Muscle layer of duodenum (tissue), 2 donors: ENCODE results near the gene SCN2B.

ENCODE experiments used
- H3K27ac ChIP-seq: one replicate; pipeline ENCODE4 v1.7.0; 2013; ENCODE audit warnings: mild to moderate bottlenecking, low read length
- H3K27me3 ChIP-seq: one replicate; pipeline ENCODE4 v1.7.0; 2013; ENCODE audit warnings: low read depth, mild to moderate bottlenecking, control low read depth, low read length
- H3K36me3 ChIP-seq, 2 donors: one replicate each; pipeline ENCODE4 v1.7.0; 2013; ENCODE audit warnings: low read length in 2 of 2, control low read depth in 1 of 2, mild to moderate bottlenecking in 1 of 2; ENCODE audit not compliant: insufficient read depth in 2 of 2, control insufficient read depth in 1 of 2
- H3K4me1 ChIP-seq, 2 donors: one replicate each; pipeline ENCODE4 v1.7.0; 2013; ENCODE audit warnings: low read length in 2 of 2, mild to moderate bottlenecking in 2 of 2, control low read depth in 1 of 2, moderate library complexity in 1 of 2; ENCODE audit not compliant: insufficient read depth in 2 of 2, control insufficient read depth in 1 of 2
- H3K4me3 ChIP-seq, 2 donors: one replicate each; pipeline ENCODE4 v1.7.0; 2013; ENCODE audit warnings: low read length in 2 of 2, low read depth in 1 of 2, mild to moderate bottlenecking in 1 of 2
- H3K9me3 ChIP-seq, 2 donors: one replicate each; pipeline ENCODE4 v1.7.0; 2013; ENCODE audit warnings: low read length in 2 of 2, control low read depth in 1 of 2, mild to moderate bottlenecking in 1 of 2; ENCODE audit not compliant: control insufficient read depth in 1 of 2
- donor health status: healthy.

The SCN2B gene

DNA sequence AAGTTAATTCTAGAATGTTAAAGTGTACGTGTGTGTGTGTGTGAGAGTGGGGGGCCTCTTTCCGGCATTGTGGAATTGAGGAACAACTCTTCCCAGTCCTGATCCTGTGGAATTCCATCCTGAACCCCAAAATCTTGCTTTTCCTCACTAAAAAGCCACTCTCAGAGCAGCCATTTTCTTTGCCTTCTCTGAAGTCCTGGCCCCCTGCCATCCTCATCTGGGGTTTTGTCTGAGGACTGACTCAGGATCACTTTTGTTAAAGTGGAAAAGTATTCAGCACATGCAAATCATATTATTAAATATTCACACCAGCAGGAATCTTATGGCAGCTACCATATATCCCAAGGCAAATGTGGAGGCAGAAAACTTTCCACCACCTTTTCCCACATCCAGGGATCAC is 27.6 kb downstream of the SCN2B start:
- H3K4me3 ChIP-seq, result no peak overlapping the region
- H3K4me1 ChIP-seq, result peaks cover 0 to 21% of the 10 kb centered on the region in 2 donors
- H3K9me3 ChIP-seq, result no peaks in the 10 kb centered on the region
- peaks cover 18% of the 10 kb centered on the region for H3K27me3 ChIP-seq
- no peak overlapping the region for H3K27ac ChIP-seq
- no peaks in the 10 kb centered on the region for H3K36me3 ChIP-seq

DNA sequence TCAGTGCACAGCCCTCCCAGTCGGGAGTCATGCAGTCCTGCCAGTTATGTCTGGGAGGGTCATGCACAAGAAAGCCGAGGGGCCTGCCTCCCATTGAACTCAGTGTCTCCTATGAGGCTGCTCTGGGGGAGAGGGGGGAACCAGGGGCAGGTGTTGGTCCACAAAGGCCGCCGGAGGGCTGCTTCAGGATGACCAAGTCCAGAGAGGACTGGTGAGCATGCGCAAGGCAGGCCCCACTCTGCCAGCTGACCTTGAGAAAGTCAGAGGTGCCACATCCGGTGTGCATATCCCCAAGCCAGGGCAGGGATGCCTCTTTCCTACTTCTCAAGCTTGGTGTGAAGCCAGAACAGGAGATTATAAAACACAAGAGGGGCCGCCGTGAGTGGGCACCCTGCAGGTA is 28.2 kb downstream of the SCN2B start:
- Histone ChIP-seq H3K9me3 (no peaks in the 10 kb centered on the region), H3K36me3 (no peaks in the 10 kb centered on the region), H3K27me3 (peaks cover 14% of the 10 kb centered on the region), H3K27ac (no peak overlapping the region), H3K4me3 (no peak overlapping the region), H3K4me1 (peaks cover 0 to 20% of the 10 kb centered on the region in 2 donors)

DNA sequence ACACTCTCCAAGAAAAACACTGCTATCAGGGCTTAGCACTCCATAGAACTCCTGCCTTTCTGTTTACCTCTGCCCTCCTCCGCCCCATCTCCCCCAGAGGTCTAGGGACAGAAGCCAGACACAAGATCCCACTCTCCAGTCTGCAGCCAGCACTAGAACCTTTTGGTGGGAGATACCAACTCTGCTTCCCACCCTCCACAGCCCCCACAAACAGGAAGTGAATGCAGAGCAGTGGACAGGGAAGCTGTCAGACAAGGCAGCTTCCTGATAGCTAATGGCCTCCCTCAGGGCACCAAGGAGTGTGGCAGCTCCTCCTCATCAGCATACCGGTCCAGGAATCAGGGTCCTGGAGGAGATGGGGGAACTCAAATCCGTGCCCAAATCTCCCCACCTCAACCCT is 28.9 kb downstream of the SCN2B start:
- Histone ChIP-seq H3K9me3 (no peaks in the 10 kb centered on the region), H3K4me3 (no peak overlapping the region), H3K4me1 (peaks cover 0 to 13% of the 10 kb centered on the region in 2 donors), H3K36me3 (no peaks in the 10 kb centered on the region), H3K27me3 (peaks cover 13% of the 10 kb centered on the region), H3K27ac (no peak overlapping the region)

DNA sequence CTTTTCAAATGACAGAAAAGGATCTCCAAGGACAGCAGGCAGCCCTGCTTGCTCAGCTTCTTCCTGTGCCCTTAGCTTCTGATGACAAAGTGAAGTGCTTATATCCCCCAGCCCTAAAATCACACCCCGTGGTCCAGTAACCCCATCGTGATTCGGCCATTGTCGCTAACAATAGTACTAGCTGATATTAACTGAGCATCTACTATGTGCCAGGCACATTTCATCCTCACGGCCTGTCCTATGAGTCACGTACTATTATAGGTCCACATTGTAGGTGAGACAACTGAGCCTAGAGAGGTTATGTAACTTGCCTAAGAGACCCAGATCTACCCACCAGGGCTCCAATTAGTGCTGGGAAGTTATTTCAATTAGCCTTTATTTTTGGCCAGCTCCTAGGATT is 29.9 kb downstream of the SCN2B start:
- no peaks in the 10 kb centered on the region for H3K9me3 ChIP-seq
- peaks cover 0 to 4% of the 10 kb centered on the region in 2 donors for H3K4me1 ChIP-seq
- no peak overlapping the region for H3K4me3 ChIP-seq
- no peaks in the 10 kb centered on the region for H3K36me3 ChIP-seq
- peaks cover 4% of the 10 kb centered on the region for H3K27me3 ChIP-seq
- H3K27ac ChIP-seq, result no peak overlapping the region

DNA sequence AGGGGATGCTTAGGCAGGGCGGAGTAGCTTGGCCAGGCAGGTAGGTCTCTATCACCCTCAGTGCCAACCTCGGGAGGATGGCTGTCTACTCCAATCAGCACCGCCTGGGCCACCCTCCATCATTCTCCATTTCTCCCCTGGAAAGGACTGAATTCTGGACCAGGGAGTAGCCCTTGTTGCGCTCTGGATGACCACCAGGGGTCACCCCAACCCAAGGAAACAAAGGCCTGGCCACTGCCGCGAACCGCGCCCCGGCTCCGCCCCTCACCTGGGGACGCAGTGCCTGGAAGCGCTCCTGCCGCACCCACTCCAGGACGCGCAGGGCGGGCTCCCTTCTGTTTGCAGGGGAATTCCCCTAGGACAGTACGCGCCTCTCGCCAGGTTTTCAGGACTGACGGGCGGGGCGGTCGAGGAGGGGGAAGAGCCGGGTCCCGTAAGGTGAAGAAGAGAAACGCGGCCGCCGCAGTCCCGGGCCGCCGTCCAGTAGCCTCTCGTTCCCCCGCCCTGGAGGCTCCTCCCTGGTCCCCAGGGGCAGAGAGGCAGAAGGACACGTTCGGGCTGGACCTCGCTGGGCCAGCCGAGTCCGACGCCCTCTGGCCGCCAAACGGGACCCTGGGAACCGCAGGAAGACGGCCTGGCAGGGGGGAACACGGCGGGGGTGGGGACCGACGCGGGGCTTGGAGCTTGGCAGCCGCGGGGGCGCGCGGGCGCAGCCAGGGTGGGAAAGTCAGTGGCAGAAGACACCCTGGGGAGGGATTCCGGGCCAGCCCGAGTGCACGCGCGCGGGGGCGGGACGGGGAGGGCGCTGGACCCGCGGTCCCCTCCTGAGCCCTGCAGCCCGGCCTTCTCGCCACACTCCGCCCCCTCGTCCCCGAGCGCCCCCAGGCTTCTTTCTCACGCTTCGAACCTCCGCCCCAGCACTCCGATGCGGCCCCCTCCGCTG is 30.9 kb downstream of the SCN2B start:
- Histone ChIP-seq H3K4me1 (no peaks in the 10 kb centered on the region), H3K9me3 (no peaks in the 10 kb centered on the region), H3K36me3 (no peaks in the 10 kb centered on the region), H3K4me3 (peak overlapping the region; percentile 59 to 87), H3K27ac (no peak overlapping the region), H3K27me3 (no peaks in the 10 kb centered on the region)

DNA sequence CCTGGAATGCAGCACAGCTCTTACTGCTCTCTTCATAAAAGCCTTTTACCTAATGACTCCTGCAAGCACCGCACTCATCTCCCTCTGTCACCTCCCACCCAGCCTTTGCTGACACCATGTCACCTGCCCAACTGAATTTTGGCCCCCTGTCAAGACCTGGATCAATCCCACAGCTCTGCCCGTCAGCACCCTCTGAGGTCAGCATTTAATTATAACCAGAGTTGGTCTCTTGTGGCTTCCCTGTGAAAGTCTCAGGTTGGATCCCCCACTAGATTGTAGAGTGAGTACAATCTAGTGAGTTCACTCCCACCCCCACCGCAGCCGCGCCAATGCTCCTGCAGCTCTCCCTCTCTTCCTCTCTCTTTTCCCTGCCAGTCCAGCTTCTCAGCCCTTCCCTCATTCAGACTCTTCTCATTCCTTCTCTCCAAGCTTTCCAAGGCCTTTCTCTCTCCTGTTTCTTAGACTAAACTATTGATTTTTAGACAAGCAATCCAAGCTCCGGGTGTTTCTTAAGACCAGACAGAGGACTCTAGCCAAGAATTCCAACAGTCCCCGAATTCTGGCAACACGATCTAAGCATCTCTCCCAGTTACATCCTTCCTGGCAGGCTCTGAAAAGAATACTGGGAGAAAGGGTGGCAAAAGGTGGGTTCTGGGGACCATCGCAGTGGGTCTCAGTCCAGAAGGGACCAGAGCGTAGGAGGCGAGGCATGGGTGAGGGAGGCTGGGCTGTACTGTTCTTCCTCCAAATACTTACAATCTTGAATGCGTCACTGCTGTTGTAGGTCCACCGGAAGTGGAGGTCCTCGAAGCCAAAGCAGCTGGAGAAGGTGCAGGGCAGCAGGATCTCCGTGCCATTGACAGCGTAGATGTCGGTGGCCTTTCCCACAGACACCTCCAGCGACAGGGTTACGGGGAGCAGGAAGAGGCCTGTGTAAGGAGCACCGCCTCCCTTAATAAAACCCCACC is 31.9 kb downstream of the SCN2B start:
- no peaks in the 10 kb centered on the region for H3K4me1 ChIP-seq
- H3K36me3 ChIP-seq, result no peaks in the 10 kb centered on the region
- H3K9me3 ChIP-seq, result no peaks in the 10 kb centered on the region
- peak overlapping the region in 1 of 2 donors; percentile 87 for H3K4me3 ChIP-seq
- H3K27ac ChIP-seq, result no peak overlapping the region
- H3K27me3 ChIP-seq, result no peaks in the 10 kb centered on the region

DNA sequence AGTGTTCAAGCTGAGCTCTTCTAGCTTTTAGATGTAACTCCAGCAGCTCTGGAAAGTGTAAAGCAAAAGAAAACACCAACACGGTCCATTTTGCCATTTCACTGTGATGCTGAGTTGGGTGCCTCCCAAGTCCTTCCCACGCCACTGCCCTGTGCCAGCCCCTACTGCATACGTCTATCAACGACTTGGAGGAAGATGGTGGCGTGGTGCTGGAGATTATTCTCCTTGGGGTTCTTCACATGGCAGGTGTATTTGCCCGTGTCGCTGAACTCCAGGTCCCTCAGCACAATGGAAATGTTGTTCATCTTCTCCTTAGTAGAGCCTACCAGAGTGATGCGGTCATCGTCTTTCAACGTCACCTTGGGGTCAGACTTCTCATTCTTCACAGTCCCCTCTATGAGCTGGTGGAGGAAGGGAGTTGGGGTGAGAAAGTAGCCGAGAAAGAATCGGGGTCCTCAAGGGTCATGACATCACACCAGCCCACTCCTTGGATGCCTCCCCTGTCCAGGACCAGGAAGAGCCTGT is 32.7 kb downstream of the SCN2B start:
- Histone ChIP-seq H3K27ac (no peak overlapping the region), H3K4me1 (no peaks in the 10 kb centered on the region), H3K9me3 (no peaks in the 10 kb centered on the region), H3K36me3 (no peaks in the 10 kb centered on the region), H3K4me3 (no peak overlapping the region), H3K27me3 (no peaks in the 10 kb centered on the region)

DNA sequence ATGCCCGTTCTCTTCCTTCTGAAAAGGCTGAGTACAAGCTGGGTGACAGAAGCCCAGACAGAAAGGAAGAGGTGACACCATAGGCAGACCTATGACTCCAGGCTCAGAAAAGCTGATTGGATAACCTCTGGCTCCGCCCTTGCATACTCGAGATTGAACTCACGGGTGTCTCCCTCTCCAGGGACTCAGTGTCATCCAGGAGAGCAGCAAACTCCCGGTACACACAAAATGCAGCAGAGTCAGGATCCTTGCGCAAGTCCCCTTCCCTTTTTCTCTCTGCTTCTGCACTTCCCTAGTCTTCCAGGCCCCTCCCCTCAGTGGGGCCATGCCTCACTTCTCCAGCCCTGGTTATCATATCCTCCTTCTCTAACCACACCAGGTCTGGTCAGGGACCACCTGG is 33.6 kb downstream of the SCN2B start:
- Histone ChIP-seq H3K9me3 (no peaks in the 10 kb centered on the region), H3K27me3 (no peaks in the 10 kb centered on the region), H3K27ac (no peak overlapping the region), H3K36me3 (no peaks in the 10 kb centered on the region), H3K4me3 (no peak overlapping the region), H3K4me1 (no peaks in the 10 kb centered on the region)

DNA sequence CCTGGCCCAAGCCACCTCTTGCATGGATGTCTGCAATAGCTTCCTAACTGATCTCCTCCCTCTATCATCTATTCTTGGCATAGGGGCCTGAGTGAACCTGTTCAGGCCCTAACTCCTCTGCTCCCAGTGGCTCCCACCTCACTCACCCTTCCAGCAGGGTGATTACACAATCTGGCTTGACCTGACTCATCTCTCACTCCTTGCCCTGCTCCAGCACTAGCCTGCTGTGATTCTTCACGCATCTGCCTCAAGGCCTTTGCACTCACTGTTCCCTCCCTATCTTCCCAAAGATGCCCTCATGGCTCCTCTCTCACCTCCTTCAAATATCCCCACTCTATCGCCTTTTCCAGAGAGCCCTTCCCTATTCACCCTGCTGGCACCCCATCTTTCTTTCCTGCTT is 34.4 kb downstream of the SCN2B start:
- no peaks in the 10 kb centered on the region for H3K9me3 ChIP-seq
- no peak overlapping the region for H3K27ac ChIP-seq
- H3K27me3 ChIP-seq, result no peaks in the 10 kb centered on the region
- no peaks in the 10 kb centered on the region for H3K4me1 ChIP-seq
- no peak overlapping the region for H3K4me3 ChIP-seq
- no peaks in the 10 kb centered on the region for H3K36me3 ChIP-seq

DNA sequence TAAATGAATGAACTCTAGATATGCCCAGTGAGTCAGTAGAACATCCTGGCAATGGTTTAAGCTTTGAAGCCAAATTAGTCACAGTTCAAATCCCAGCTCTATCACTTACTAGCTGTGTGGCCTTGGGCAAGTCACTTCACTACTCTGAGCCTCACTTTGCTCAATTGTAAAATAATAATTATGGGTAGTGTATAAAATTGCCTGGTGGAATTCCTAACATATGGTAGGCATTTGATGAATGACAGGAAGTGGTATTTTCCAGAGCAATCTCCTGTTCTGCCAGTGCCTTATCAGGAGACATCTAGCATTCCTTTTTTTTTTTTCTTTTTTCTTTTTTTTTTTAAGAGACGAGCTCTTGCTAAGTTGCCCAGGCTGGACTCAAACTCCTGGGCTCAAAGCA is 36.9 kb downstream of the SCN2B start:
- H3K4me3 ChIP-seq, result no peak overlapping the region
- no peaks in the 10 kb centered on the region for H3K4me1 ChIP-seq
- no peaks in the 10 kb centered on the region for H3K27me3 ChIP-seq
- H3K36me3 ChIP-seq, result no peaks in the 10 kb centered on the region
- H3K27ac ChIP-seq, result no peak overlapping the region
- H3K9me3 ChIP-seq, result no peaks in the 10 kb centered on the region

DNA sequence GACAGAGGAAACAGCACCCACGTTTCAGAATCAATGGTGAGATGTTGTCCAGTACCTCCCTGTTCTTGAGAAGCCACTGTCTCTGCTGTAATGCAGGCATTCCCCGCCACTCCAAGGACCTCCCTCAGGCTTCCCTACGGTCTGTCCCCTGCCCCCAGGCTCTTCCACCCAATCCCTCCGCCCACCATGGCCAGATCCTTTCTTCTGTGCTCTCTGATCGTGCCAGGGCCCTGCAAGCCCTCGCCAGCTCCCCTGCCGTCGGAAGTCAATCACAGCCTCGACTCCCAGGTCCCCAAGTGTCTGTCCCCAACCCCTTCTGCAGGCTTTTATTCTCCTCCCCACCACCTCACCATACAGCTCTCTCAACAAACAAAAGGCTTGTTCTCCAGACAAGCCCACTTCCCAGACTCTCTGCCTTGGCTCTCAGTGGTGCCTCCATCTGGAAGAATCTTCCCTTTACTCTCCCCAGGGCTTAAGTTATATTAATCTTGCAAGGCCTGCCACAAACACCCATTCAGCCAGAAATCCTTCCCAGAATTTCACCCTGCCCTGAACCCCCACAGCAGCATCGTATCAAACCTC is 37.5 kb downstream of the SCN2B start:
- Histone ChIP-seq H3K9me3 (no peaks in the 10 kb centered on the region), H3K36me3 (no peaks in the 10 kb centered on the region), H3K27me3 (no peaks in the 10 kb centered on the region), H3K4me3 (no peak overlapping the region), H3K4me1 (no peaks in the 10 kb centered on the region), H3K27ac (no peak overlapping the region)
